Stimulated activated CD4-positive, alpha-beta T cell treated with anti-CD3 and anti-CD28 coated beads, Interleukin-2, amount 100 ng/mL, for 24 hours (primary cell): ENCODE measurements around the gene PTGIS.
"Not testable (repeated sequence)": the region's sequence is repeated elsewhere in the genome, so short reads cannot be mapped to it uniquely, and the experiment has no call there.

ENCODE experiments used
- DNase-seq, 2 donors: peaks; one replicate each; pipeline ENCODE4 v3.0.0-alpha.2; 2020

Gene PTGIS

DNA sequence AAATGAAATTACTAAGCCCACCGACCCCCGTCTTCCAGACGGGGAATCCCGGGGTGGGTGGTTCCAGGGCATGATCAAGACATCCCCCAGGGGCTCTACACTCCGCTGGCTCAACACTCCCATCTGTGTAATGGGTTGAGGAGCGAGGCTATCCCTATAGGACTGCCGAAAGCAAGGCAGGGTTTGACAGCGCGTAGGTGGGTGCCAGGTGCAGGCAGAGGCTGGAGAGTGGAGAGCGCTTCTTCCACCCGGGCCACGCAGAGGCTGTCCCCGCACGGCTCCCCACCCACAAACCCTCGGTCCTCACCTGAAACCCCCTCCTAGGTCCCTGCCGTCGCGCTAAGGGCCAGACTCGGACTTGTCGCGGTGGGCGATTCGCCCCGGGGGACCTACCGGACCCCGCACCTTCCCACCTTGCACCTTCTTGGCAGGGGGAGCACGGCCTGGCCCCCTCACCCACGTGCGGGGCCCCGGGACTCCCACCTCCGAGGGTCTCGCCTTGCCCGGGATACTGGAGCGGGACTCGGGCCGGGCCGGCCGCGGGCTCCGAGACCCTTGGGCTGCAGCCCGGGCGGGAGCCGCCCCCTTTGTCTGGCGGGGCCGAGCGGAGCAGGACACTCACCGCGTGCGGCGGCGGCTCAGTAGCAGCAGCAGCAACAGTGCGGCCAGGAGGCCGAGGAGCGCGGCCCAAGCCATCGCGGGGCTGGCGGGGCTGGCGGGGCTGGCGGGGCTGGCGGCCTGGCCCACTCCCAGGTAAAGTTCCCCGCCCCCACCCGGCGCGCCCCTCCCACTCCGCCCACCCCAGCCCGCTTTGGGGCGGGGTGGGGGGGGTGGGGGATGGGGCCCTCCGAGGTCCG is at the start of gene PTGIS:
Gene PTGIS (minus strand): TSS at position 717 of the 857 bp plus-strand sequence. CDS start 21 bp downstream, at position 696.
- peak in 1 of 2 donors; percentile 17 for DNase-seq

DNA sequence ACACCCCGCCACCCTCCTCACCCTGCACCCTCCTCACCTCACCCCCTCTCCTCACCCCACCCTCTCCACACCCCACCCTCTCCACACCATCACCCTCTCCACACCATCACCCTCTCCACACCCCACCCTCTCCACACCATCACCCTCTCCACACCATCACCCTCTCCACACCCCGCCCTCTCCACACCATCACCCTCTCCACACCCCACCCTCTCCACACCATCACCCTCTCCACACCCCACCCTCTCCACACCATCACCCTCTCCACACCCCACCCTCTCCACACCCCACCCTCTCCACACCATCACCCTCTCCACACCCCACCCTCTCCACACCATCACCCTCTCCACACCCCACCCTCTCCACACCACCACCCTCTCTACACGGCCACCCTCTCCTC is 49.5 kb upstream of the PTGIS start:
- DNase-seq = not testable (repeated sequence)

DNA sequence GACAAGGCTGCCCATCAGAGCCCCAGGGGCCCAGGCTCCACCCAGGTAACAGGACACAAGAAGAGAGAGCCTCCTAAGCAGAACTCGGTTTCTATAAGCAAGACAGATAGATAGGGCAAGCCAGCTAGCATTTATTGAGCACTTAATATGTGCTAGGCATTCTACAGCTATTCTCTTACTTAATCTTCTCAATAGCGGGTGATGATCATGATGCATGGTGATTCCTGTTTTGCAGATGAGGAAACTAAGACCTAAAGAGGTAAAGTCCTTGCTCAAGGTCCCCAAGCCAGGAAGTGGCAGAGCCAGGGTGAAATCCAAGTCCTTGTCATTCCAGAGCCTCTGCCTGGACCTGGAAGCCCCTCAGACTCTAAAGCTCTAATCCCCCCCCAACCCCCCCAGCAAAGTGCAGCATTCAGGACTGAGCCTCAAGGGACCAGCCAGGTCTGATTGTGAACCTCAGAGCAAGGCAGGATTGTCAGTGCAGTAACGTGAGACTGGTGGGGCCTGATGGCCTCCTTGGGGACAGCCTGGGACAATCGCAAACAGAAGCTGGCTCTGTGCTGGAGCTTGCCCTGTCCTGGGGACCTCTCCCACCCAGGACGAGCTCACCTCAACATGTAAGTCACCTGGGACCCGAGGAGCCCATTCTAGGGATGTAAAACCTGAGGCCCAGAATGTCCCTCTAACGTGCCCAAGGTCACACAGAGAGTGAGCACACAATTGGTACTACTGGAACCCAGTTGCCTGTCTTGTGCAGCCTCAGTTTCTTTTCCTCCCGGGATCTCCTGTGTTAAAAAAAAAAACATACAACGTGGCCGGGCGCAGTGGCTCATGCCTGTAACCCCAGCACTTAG is 48.4 kb upstream of the PTGIS start:
- no peak for DNase-seq

DNA sequence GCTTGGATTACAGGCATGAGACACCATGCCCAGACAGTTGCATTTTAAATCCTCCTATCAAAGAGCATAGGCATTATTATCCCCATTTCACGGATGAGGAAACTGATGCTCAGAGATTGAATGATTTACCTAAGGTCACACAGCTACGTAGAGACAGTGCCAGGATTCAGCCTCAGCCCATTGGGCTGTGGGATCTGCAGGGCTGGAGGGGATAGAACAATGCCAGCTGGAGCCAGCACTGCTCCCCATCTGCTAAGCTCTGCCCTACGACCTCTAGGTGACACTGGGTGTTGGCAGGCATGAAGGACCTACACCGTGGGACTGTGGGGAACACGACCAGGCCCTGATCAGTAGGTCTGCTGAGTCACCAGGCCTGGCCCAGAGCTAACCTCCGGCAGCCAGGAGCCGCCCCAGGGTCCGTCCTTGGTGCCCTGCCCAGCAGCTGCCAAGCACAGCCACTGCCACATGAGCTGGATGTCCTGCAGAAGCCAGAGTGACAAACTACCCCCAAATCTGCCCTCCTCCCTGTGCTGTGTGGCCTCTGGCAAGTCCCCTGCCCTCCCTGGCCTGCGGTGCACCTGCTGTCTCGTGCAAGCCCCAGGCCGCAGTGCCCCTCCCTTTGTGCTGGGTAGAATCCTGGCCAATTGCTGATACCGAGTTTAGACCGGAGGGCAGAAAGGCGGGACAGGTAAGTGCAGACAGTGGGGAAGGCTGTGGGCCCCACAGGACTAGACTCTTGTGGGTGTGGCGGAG is 47.6 kb upstream of the PTGIS start:
- no peak for DNase-seq

DNA sequence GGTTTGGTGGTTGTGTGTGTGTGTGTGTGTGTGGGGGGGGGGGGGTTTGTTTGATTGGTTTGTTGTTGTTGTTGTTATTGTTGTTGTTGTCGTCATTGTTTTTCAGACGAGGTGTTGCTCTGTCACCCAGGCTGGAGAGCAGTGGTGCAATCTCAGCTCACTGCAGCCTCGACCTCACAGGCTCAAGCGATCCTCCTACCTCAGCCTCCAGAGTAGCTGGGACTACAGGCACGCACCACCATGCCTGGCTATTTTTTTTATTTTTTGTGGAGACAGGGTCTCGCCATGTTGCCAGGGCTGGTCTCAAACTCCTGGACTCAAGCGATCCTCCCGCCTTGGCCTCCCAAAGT is 47.1 kb upstream of the PTGIS start:
- DNase-seq = not testable (repeated sequence)

DNA sequence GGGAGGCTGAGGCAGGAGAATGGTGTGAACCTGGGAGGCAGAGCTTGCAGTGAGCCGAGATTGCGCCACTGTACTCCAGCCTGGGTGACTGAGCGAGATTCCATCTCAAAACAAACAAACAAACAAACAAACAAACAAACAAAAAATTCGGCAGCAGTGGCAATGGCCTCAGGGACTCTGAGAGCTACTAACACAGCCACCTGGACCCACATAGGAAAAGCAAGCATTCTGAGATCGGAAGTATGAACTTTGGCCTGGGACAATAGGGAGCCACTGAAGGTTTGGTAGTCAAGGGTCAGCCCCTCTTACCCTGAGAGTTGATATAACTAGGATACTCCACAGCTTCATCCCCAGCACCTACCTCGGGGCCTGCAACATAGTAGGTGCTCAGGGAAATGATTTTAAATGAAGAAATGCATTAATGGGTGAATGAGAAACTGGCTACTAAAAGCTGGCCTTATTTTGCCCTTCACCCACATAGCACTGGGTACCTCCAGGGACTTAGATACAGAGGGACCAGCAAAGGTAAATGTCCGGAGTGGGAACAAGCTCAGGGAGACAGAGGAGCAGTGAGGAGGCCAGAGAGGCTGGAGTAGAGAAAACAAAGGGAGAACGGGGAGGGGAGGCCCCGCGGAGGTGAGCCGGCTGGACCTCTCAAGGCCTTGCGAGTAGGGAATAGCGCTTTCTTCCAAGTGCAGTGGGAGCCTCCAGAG is 46.6 kb upstream of the PTGIS start:
- DNase-seq = no peak

DNA sequence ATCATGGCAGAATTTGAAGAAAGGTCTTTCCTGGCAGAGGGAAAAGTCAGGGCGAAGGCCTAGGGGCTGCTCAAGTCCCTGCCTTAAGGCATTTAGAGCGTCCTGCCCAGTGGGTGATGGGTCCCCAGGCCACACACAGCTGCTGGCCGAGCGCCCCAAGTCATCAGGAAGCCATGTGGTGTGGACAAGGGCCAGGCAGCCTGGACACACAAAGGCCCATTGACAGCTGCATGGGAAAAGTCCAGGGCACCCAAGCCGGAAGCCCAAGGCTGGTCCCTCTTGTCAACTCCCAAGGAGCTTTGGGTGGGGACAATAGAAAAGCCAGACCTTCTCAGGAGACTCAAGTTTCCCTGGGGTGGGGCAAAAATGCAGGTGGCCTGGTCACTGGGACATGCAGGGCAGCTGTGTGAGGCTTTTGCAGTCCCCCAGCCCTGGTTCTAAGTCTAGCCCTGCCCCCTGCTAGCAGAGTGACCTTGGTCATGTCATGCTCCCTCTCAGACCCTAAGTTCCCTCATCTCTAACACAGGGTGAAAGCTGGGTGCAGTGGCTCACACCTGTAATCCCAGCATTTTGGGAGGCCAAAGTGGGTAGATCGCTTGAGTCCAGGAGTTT is 44.3 kb upstream of the PTGIS start:
- DNase-seq = no peak

DNA sequence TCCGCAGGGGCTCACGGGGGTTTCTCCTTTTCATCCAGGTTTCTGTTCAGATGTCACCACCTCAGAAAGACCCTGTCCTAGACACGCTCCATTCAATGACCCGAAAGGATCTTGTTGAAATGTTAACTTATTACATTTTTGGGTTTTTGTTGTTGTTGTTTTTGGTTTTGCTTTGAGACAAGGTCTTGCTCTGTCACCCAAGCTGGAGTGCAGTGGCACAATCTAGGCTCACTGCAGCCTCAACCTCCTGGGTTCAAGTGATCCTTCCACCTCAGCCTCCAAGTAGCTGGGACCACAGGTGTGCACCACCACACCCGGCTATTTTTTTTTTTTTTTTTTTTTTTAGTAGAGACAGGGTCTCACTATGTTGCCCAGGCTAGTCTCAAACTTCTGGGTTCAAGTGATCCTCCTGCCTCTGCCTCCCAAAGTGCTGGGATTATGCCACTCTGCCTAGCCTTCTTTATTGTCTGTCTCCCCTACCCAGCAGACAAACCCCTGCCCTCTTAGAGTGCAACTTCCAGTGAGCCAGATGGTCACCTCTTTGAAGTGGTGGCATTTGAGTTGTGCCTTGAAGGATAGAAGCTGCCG is 43.7 kb upstream of the PTGIS start:
- not testable (repeated sequence) for DNase-seq

DNA sequence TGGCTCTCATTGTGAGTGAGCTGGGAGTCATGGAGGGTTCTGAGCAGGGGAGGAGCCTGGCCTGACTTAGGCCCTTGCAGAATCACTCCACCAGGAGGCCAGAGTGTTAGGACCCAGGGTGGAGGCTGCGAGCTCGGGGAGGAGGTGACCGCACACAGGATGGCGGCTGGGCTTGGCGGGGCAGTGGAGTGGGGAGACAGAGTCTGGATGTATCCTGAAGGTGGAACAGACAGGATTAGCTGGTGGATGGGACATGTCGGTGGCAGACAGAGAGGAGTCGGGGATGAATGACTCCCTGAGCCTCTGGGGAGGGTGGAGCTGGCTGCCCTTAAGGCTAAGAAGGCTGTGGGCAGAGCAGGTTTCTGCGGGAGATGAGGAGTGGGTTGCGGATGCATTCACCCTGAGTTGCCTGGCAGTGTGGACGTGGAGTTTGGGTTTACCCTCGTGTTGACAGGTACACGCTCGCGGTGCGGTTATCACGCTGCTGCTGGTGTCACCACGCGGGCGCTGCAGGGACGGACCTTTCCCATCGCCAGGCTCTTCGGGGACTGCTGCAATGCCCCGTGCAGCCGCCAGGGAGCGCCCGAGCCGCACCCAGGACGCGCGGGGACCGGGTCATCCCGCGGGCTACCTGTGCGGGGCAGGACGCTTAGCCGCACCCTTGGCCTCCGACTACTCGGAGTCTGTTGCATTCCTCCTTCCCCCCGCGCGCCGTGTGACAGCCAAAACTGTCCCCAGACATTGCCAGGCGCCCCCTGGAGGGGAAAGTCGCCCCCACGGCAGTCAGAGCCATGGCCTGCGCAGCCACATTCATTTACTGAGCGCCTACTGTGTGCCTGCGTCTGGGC is 43.0 kb upstream of the PTGIS start:
- DNase-seq = peak; percentile 81 to 86

DNA sequence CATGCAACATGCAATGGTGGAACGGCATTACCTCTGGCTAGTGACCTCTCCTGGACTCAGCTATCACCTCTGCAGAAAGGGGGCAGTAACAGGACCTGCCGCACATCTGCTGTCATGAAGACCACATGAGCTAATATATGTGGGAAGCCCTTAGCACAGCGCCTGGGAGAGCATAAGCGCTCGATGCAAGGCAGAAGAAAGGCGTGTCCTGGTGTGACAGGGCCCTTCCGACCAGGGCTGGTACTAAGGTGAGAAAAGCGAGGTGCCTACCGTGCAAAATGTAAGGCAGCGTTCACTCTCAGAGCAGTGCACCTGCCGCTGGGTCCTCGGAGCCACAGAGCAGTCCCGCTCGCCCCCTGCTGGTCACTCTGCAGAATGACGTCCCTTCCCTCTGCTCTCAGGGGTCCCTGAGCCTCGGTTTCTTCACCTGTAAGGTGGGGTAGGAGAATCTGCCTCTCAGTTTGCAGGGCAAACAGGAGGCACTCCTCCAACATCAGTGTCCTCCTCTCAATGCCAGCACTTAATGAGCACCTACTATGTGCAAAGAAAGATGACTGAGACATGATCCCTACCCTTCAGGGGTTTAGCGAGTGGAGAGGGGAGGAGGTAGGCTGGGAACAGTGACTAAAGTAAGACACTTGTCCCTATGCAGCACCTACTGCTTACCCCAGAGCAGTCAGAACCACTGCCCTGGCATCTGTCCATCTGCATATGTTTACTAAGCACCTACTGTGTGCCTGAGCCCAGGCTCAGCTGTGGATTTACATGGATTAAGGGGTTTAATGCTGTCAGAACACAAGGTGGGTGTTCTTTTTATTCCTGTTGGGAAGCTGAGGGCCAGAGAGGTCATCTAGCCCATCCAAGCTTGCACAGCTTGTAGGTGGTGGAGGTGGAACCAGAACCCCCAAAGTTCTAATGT is 41.1 kb upstream of the PTGIS start:
- peak; percentile 82 to 83 for DNase-seq

DNA sequence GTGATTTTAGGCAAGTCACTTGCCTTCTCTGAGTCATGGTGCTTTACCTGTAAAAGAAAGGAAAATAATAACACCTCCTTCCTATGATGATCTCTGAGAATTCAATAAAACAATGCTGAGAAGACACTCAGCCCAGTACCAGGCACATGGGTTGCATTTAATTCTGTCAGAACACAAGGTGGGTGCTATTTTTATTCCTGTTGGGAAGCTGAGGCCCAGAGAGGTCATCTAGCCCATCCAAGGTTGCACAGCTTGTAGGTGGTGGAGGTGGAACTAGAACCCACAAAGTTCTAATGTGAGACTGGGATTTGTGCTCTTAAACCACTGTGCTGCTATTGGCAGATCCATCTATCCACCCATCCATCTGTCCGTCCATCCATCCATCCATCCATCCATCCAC is 39.6 kb upstream of the PTGIS start:
- DNase-seq = no peak

DNA sequence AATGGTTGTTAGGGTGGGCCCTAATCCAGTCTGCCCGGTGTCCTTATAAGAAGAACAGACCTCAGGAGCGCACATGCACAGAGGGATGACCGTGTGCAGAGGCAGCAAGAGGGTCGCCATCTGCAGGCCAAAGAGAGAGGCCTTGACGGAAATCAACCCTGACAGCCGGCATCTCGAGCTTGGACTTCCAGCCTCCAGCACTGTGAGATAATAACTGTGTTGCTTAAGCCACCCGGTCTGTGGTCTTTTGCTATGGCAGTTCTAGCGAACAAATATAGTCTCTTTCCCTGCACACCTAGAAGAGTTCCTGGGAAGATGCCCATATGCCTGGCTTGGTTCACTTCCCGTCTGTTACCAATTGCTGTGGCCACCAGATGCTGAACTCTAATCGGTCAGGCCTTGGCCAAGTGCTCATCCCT is 35.3 kb upstream of the PTGIS start:
- no peak for DNase-seq

DNA sequence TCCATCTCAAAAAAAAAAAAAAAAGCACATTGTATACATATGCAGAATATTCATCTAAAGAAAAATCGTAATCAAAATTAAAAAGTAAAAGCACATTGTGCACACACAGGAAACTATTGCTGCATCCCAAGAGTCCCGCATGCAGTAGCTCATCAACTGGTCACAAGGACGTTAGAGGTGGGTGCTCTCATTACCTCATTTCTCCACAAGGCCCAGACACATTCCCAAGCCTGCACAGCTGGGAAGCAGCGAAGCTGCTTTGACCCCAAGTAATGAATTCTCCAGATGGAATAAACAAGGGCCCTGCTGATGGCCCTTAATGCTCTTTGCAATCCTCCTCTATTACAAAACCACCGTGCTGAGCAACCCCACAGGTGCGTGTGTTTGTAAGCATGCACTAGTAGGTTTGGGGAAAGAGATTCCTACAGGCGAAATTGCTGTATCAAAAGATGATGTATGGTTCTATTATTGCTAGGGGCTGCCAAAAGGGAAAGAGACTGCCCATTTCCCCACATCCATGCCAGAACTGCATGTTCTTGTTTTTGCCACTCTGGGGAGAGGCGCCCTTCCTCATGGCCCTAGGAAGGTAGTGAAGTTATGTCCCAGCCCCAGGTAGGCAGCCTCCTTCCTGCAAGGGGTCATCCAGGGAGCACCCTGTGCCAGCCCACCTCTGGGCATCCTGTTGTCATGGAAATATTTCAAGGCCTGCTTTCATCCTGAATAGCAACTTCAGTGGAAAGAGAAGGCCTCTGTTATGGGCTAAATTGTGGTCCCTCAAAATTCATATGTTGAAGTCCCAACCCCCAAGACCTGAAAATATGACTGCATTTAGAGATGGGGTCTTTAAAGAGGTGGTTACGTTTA is 34.6 kb upstream of the PTGIS start:
- no peak for DNase-seq

DNA sequence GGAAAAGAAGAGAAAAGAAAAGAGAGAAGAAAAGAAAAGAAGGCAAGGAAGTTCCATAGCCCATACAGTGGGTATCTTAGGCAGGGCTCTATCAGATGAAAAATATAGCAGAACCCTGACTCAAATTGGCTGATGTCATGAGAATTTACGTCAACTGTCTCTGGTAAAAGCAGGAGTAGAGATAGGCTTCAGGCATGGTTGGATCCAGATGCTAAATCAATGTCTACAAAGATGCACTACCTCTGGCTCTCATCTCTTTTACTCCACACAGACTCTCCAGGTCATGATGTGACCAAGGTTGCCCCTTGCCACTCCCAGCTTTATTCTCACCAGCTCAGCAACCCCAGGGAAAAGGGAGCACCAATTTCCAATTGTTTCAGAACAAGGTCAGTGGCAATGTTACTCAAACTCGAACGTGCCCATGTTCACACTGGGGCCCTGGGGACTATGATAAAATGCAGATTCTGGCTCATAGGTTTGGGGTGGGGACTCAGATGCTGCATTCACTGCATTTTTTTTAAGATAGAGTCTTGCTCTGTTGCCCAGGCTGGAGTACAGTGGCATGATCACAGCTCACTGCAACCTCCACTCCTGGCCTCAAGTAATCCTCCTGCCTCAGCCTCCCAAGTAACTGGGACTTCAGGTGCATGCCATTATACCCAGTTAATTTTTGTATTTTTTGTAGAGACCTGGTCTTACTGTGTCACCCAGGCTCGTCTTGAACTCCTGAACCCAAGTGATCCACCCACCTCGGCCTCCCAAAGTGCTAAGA is 33.4 kb upstream of the PTGIS start:
- no peak for DNase-seq

DNA sequence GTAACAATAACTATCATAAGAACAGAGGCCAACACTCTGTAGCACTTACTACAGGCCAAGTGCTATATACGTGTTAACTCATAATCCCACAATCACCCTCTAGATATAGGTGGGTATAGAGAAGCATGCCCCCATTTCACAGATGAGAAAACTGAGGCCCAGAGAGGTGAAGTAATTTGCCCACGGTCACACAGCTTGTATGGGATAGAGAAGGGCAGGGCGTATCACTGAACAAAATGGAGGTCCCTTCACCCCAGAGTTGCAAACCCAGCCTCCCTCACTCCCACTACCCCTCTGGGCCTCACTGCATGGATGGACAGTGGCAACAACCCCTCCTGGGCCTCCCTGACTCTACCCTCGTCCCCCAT is 31.8 kb upstream of the PTGIS start:
- DNase-seq = no peak

DNA sequence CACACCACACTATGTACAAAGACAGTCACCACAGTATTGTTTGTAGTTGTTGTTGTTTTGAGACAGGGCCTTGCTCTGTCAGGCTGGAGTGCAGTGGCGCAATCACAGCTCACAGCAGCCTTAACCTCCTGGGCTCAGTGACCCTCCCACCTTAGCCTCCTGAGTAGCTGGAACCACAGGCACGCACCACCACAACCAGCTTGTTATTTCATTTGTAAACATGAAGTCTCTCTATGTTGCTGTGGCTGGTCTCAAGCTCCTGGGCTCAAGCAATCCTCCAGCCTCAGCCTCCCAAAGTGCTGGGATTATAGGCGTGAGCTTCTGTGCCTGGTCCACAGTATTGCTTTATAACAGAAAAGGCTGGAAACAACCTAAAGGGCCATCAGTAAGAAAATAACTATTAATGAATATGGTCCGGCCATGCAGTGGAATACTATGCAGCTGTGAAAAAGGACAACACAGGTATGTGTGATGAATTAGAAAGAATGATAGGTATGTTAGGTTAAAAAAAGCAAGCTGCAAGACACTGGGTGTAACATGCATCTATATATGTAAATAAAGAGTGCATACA is 30.0 kb upstream of the PTGIS start:
- no peak for DNase-seq

DNA sequence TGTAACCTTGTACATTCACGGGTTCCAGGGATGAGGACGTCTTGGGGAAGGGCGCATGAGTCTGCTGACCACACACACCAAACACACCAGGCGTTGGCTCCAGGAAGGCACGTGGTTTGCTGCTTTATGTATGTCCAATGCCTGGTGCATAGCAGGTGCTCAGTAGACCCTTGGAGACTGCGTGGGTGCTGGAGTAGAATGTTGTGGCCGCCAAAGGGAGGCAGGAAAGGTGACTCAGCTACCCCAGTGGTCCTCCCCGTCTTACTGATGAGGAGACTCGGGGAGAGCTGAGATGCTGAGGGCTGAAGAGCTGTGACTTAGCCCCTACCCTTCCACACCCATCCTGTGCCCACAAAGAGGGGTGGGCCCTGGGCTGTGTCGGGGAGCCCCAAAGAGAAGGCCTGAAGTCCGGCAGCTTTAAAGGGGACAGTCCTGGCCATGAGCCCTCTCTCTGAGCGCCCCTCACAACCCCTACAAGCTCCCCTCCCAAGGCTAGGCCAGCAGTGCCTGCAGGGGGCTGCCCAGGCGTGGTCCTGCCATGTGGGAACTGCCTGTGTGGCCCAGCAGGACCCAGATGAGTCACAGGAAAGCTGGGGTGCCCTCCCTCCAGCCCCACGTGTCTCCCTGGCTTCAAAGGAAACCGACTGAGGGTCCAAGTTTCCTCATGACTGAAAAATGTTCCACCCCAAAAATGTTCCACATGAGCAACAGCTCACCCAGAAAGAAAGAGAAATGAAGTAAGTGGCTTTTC is 28.0 kb upstream of the PTGIS start:
- peak; percentile 71 to 82 for DNase-seq
